ENCODE results near the gene NCOA3.

Gene NCOA3

GRCh38 chr20:47566269-47566668 is 64.6 kb downstream of the NCOA3 start:
- H3K4me3 ChIP-seq (ENCODE audit: low read depth, low read length): no peak overlapping the region
- peaks cover 5% of the 10 kb centered on the region; the same call in 1 of the 2 replicates for H3K36me3 ChIP-seq (ENCODE audit: insufficient read depth, low read length)
- peaks cover 16% of the 10 kb centered on the region for H3K4me1 ChIP-seq (ENCODE audit: control insufficient read depth, insufficient read depth, low read length, unreplicated experiment)
- H3K79me2 ChIP-seq (ENCODE audit: control insufficient read depth, insufficient read depth, low read length, unreplicated experiment): peaks cover 54% of the 10 kb centered on the region
- no peak overlapping the region for H2AFZ ChIP-seq (ENCODE audit: low read length, unreplicated experiment)
- no peaks in the 10 kb centered on the region for H3K27me3 ChIP-seq (ENCODE audit: insufficient read depth, low read length)
- H3K27ac ChIP-seq (ENCODE audit: low read depth, low read length): no peak overlapping the region

GRCh38 chr20:47568019-47568418 is 66.3 kb downstream of the NCOA3 start:
- Histone ChIP-seq H3K79me2 (ENCODE audit: control insufficient read depth, insufficient read depth, low read length, unreplicated experiment) (peaks cover 40% of the 10 kb centered on the region), H3K36me3 (ENCODE audit: insufficient read depth, low read length) (peaks cover 5% of the 10 kb centered on the region; the same call in 1 of the 2 replicates), H2AFZ (ENCODE audit: low read length, unreplicated experiment) (no peak overlapping the region)

DNA sequence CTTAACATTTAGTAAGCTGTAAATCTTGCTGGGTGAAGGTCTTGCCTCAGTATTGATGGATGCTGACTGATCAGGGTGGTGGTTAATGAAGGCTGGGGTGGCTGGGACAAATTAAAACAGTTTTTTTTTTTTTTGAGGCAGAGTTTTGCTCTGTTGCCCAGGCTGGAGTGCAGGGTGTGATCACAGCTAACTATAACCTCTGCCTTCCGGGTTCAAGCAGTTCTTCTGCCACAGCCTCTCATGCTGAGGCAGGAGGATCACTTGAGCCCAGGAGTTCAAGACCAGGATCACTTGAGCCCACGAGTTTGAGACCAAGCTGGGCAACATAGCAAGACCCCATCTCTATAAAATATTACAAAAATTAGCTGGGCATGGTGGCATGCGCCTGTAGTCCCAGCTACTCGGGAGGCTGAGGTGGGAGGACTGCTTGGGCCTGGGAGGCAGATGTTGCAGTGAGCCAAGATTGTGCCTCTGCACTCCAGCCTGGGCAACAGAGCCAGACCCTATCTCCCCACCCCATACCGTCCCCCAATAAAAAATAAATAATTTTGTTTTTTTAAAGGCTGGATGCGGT is 67.2 kb downstream of the NCOA3 start:
- Histone ChIP-seq H3K4me3 (ENCODE audit: low read depth, low read length) (no peak overlapping the region), H3K36me3 (ENCODE audit: insufficient read depth, low read length) (peaks cover 5% of the 10 kb centered on the region; the same call in 1 of the 2 replicates), H3K27ac (ENCODE audit: low read depth, low read length) (peak overlapping the region; percentile 11; the same call in 1 of the 2 replicates)

More at GRCh38 chr20:47568019-47568418, 66.3 kb downstream of the NCOA3 start:
- H3K27ac ChIP-seq (ENCODE audit: low read depth, low read length): peak overlapping the region; percentile 11
- peaks cover 16% of the 10 kb centered on the region for H3K4me1 ChIP-seq (ENCODE audit: control insufficient read depth, insufficient read depth, low read length, unreplicated experiment)
- no peak overlapping the region for H3K4me3 ChIP-seq (ENCODE audit: low read depth, low read length)
- no peaks in the 10 kb centered on the region for H3K27me3 ChIP-seq (ENCODE audit: insufficient read depth, low read length)

DNA sequence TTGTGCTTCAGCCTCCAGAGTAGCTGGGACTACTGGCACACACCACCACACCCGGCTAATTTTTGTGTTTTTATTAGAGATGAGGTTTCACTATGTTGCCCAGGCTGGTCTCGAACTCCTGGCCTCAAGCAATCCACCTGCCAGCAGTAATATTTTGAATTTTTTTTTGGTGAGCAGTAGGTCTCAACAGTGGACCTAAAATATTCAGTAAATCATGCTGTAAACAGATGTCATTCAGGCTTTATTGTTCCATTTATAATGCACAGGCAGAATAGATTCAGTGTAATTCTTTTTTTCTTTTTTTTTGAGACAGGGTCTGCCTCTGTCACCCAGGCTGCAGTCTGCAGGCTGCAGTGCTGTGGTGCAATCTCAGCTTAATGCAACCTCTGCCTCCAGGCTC is 69.7 kb downstream of the NCOA3 start:
- H3K4me1 ChIP-seq (ENCODE audit: control insufficient read depth, insufficient read depth, low read length, unreplicated experiment): peaks cover 35% of the 10 kb centered on the region
- no peak overlapping the region for H2AFZ ChIP-seq (ENCODE audit: low read length, unreplicated experiment)
- H3K36me3 ChIP-seq (ENCODE audit: insufficient read depth, low read length): peaks cover 5% of the 10 kb centered on the region; the same call in 1 of the 2 replicates
- H3K79me2 ChIP-seq (ENCODE audit: control insufficient read depth, insufficient read depth, low read length, unreplicated experiment): peaks cover 27% of the 10 kb centered on the region
- H3K4me3 ChIP-seq (ENCODE audit: low read depth, low read length): no peak overlapping the region
- H3K27me3 ChIP-seq (ENCODE audit: insufficient read depth, low read length): no peaks in the 10 kb centered on the region
- H3K27ac ChIP-seq (ENCODE audit: low read depth, low read length): no peak overlapping the region

More for the DNA sequence above, 67.2 kb downstream of the NCOA3 start:
- Histone ChIP-seq H3K27me3 (ENCODE audit: insufficient read depth, low read length) (no peaks in the 10 kb centered on the region), H3K79me2 (ENCODE audit: control insufficient read depth, insufficient read depth, low read length, unreplicated experiment) (peaks cover 37% of the 10 kb centered on the region), H3K4me1 (ENCODE audit: control insufficient read depth, insufficient read depth, low read length, unreplicated experiment) (peaks cover 16% of the 10 kb centered on the region), H2AFZ (ENCODE audit: low read length, unreplicated experiment) (no peak overlapping the region)

GRCh38 chr20:47572105-47572729 is 70.5 kb downstream of the NCOA3 start:
- Histone ChIP-seq H3K4me1 (ENCODE audit: control insufficient read depth, insufficient read depth, low read length, unreplicated experiment) (peaks cover 42% of the 10 kb centered on the region), H3K4me3 (ENCODE audit: low read depth, low read length) (no peak overlapping the region), H3K36me3 (ENCODE audit: insufficient read depth, low read length) (peaks cover 5% of the 10 kb centered on the region; the same call in 1 of the 2 replicates), H3K79me2 (ENCODE audit: control insufficient read depth, insufficient read depth, low read length, unreplicated experiment) (peaks cover 28% of the 10 kb centered on the region), H3K27me3 (ENCODE audit: insufficient read depth, low read length) (no peaks in the 10 kb centered on the region), H2AFZ (ENCODE audit: low read length, unreplicated experiment) (no peak overlapping the region), H3K27ac (ENCODE audit: low read depth, low read length) (no peak overlapping the region)

DNA sequence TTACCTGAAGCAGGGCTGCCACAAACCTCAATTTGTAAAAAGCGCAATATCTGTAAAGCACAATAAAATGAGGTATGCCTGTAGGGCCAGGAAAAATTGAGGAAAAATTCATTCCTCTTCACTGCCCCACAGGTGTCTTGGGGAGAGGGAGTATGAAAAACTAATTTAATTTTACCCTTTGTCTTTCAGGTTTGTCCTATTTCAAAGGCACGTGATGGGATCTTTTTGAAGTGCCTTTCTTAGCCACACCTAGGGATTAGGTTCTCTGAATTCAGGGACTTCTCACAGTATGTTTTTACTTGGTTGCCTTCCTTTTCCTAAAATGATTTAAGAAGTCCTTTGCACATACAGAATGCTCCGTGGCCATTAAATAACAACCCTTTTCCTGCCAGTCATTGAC is 71.9 kb downstream of the NCOA3 start:
- peaks cover 34% of the 10 kb centered on the region for H3K79me2 ChIP-seq (ENCODE audit: control insufficient read depth, insufficient read depth, low read length, unreplicated experiment)
- no peak overlapping the region for H3K27ac ChIP-seq (ENCODE audit: low read depth, low read length)
- no peak overlapping the region for H3K4me3 ChIP-seq (ENCODE audit: low read depth, low read length)
- H3K36me3 ChIP-seq (ENCODE audit: insufficient read depth, low read length): peaks cover 5% of the 10 kb centered on the region; the same call in 1 of the 2 replicates
- peaks cover 37% of the 10 kb centered on the region for H3K4me1 ChIP-seq (ENCODE audit: control insufficient read depth, insufficient read depth, low read length, unreplicated experiment)
- no peak overlapping the region for H2AFZ ChIP-seq (ENCODE audit: low read length, unreplicated experiment)
- no peaks in the 10 kb centered on the region for H3K27me3 ChIP-seq (ENCODE audit: insufficient read depth, low read length)

- no peak overlapping the region for H3K4me3 ChIP-seq (ENCODE audit: low read depth, low read length)
- H3K27me3 ChIP-seq (ENCODE audit: insufficient read depth, low read length): no peaks in the 10 kb centered on the region
These were observed 73.1 kb downstream of the NCOA3 start for GRCh38 chr20:47574616-47575364.

GRCh38 chr20:47576516-47577033 is 74.9 kb downstream of the NCOA3 start:
- Histone ChIP-seq H3K27ac (ENCODE audit: low read depth, low read length) (no peak overlapping the region), H3K4me3 (ENCODE audit: low read depth, low read length) (peak overlapping the region; percentile 24)

More at GRCh38 chr20:47574616-47575364, 73.1 kb downstream of the NCOA3 start:
- H3K36me3 ChIP-seq (ENCODE audit: insufficient read depth, low read length): peaks cover 5% of the 10 kb centered on the region; the same call in 1 of the 2 replicates
- no peak overlapping the region for H2AFZ ChIP-seq (ENCODE audit: low read length, unreplicated experiment)
- 0 out of 2 replicates have a peak overlapping the region, but pooled peaks have one; percentile 13 for H3K27ac ChIP-seq (ENCODE audit: low read depth, low read length)
- H3K79me2 ChIP-seq (ENCODE audit: control insufficient read depth, insufficient read depth, low read length, unreplicated experiment): peaks cover 41% of the 10 kb centered on the region
- peaks cover 39% of the 10 kb centered on the region for H3K4me1 ChIP-seq (ENCODE audit: control insufficient read depth, insufficient read depth, low read length, unreplicated experiment)

DNA sequence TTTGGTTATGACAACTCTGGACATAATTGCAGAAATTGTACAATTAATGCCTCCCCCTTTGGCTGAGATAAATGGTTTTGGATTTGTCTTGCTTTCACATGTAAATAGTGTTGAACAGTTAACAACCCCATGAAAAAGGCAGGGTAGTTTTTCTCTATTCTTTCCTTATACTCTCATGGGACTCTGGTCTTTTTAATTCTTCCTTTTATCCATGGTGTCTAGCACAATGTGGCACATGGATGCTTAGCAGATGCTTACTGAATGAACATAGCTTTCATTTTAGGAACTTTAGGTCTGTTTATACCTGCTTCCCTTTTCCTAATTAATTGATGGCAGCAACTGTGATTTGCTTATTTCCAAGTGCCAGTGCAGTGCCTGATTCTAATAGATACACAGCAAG is 75.6 kb downstream of the NCOA3 start:
- H3K27me3 ChIP-seq (ENCODE audit: insufficient read depth, low read length): no peaks in the 10 kb centered on the region
- no peak overlapping the region for H3K27ac ChIP-seq (ENCODE audit: low read depth, low read length)
- peak overlapping the region; percentile 24 for H3K4me3 ChIP-seq (ENCODE audit: low read depth, low read length)
- H3K79me2 ChIP-seq (ENCODE audit: control insufficient read depth, insufficient read depth, low read length, unreplicated experiment): peaks cover 59% of the 10 kb centered on the region
- H3K36me3 ChIP-seq (ENCODE audit: insufficient read depth, low read length): no peaks in the 10 kb centered on the region
- peaks cover 39% of the 10 kb centered on the region for H3K4me1 ChIP-seq (ENCODE audit: control insufficient read depth, insufficient read depth, low read length, unreplicated experiment)
- no peak overlapping the region for H2AFZ ChIP-seq (ENCODE audit: low read length, unreplicated experiment)

More at GRCh38 chr20:47576516-47577033, 74.9 kb downstream of the NCOA3 start:
- H3K27me3 ChIP-seq (ENCODE audit: insufficient read depth, low read length): no peaks in the 10 kb centered on the region
- H2AFZ ChIP-seq (ENCODE audit: low read length, unreplicated experiment): peak overlapping the region; percentile 5
- peaks cover 53% of the 10 kb centered on the region for H3K79me2 ChIP-seq (ENCODE audit: control insufficient read depth, insufficient read depth, low read length, unreplicated experiment)
- peaks cover 39% of the 10 kb centered on the region for H3K4me1 ChIP-seq (ENCODE audit: control insufficient read depth, insufficient read depth, low read length, unreplicated experiment)
- no peaks in the 10 kb centered on the region for H3K36me3 ChIP-seq (ENCODE audit: insufficient read depth, low read length)

DNA sequence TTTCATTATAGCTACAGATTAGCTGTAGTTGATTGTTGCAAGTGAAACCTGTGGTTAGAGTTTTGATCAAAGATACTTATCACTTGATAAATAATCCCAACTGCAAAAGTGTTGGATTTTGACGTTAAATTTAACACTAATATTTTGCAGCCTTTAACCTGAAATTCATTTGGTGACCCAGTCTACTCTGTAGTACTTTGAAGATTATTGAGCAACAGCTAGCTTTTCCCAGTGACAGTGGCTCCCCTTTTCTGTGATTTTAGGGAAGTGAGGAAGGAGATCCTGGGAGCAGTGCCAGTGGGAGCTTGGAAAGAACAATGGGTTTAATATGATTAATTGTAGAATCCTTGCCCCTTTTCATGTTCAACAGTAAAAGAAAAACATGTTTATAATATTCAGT is 76.9 kb downstream of the NCOA3 start:
- no peak overlapping the region for H3K27ac ChIP-seq (ENCODE audit: low read depth, low read length)
- peaks cover 39% of the 10 kb centered on the region for H3K4me1 ChIP-seq (ENCODE audit: control insufficient read depth, insufficient read depth, low read length, unreplicated experiment)
- no peaks in the 10 kb centered on the region for H3K36me3 ChIP-seq (ENCODE audit: insufficient read depth, low read length)
- H3K4me3 ChIP-seq (ENCODE audit: low read depth, low read length): no peak overlapping the region
- H2AFZ ChIP-seq (ENCODE audit: low read length, unreplicated experiment): no peak overlapping the region
- H3K27me3 ChIP-seq (ENCODE audit: insufficient read depth, low read length): no peaks in the 10 kb centered on the region
- H3K79me2 ChIP-seq (ENCODE audit: control insufficient read depth, insufficient read depth, low read length, unreplicated experiment): peaks cover 67% of the 10 kb centered on the region
